HFFc6 (cell line): Measurements from ENCODE around the gene NSG2. TPM values are rescaled to one million over a fixed set of nuclear protein-coding genes. Genes with fewer than 3 reads are reported as not detected.

Experiments
- DNase-seq: peaks from one replicate; pipeline ENCODE4 v3.0.0-alpha.2; 2018
- H3K27ac Mint-ChIP-seq: 2 replicates; pipeline ENCODE4 v1.8.0; 2020; ENCODE audit warnings: mild to moderate bottlenecking, mixed read lengths
- H3K27me3 Mint-ChIP-seq: 2 replicates; pipeline ENCODE4 v1.8.0; 2021; ENCODE audit warnings: mild to moderate bottlenecking, moderate library complexity, mixed read lengths; ENCODE audit not compliant: insufficient read depth
- H3K36me3 Mint-ChIP-seq: 2 replicates; pipeline ENCODE4 v1.8.0; 2021; ENCODE audit warnings: low read depth, mixed read lengths
- H3K4me1 Mint-ChIP-seq: 2 replicates; pipeline ENCODE4 v1.8.0; 2020; ENCODE audit warnings: low read depth, mixed read lengths
- H3K4me3 Mint-ChIP-seq: 2 replicates; pipeline ENCODE4 v1.8.0; 2020; ENCODE audit warnings: mild to moderate bottlenecking, moderate library complexity, mixed read lengths
- H3K9me3 Mint-ChIP-seq: 2 replicates; pipeline ENCODE4 v1.8.0; 2020; ENCODE audit warnings: mild to moderate bottlenecking, mixed read lengths
- total RNA-seq, 6 experiments: library from RNA; stranded (reverse); fragmentation: NEBNext Ultra II Directional; extraction: Animal tissue kit (Norgen Biotek cat#: 25700); gene quantifications; 2 replicates in 1 of 6; 3 replicates in 5 of 6; pipeline ENCODE4 v1.2.3, GENCODE V29; 2021
- TF ChIP-seq, protein P1 (sequence below): fragments of 200-600 bp; sonication (generic); IDR thresholded peaks from 2 replicates; pipeline ENCODE4 v1.5.0; 2021; ENCODE audit warnings: antibody characterized with exemption, mild to moderate bottlenecking

The NSG2 gene
- total RNA-seq, 6 experiments from 2014 or later = not detected

DNA sequence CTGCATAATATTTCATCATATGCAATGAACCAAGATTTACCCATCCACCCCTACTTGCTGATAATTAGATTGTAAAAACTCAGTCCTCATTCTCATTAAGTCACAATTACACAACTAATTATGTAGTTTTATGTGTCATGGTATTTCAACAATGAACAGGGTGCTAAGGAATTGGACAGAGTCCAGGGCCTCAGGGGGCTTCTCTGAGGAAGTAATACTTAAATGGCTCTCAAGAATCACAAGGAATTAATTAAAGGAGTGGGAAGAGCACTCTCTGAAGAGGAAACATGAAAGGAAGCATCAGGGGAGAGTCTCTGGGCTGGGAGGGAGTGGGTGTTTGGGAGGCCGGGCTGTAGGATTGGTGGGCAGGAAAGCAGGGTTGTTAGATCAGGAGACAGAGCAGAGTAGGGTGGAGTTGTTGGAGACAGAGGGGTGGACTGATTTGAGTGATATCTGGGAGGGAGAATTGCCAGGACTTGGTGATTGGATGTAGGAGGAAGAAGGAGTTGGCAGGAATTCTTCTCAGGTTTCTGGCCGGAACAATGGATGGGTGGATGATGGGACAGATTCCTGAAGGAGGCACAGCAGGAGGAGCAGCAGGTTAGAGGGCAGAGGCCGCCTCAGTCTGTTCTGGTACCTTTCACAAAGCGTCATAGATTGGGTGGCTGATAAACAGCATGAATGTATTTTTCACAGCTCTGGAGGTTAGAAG, 23.0 kb upstream of the NSG2 start:
- peaks cover 7% of the 10 kb centered on the region; the same call in 1 of the 2 replicates for H3K9me3 Mint-ChIP-seq

DNA sequence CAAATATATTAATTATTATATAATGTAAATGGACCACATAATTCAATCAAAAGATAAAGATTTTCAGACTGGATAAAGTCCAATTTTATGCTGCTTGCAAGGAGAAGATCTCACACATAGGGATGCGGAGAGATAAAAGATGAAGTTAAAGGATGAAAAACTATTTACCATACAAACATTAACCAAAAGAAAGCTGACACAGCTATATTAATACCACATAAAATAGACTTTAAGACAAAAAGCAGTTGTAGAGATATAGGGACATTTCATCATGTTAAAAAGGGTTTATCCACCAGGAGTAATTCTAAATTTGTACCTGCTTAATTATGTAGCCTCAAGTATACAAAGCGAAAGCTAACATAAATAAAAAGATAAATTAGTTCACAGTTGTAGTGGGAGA, 15.2 kb upstream of the NSG2 start:
- DNase-seq = no peak
- H3K4me3 Mint-ChIP-seq = no peak overlapping the region
- H3K4me1 Mint-ChIP-seq = no peaks in the 10 kb centered on the region
- no peaks in the 10 kb centered on the region for H3K36me3 Mint-ChIP-seq
- TF ChIP-seq, protein P1, sequence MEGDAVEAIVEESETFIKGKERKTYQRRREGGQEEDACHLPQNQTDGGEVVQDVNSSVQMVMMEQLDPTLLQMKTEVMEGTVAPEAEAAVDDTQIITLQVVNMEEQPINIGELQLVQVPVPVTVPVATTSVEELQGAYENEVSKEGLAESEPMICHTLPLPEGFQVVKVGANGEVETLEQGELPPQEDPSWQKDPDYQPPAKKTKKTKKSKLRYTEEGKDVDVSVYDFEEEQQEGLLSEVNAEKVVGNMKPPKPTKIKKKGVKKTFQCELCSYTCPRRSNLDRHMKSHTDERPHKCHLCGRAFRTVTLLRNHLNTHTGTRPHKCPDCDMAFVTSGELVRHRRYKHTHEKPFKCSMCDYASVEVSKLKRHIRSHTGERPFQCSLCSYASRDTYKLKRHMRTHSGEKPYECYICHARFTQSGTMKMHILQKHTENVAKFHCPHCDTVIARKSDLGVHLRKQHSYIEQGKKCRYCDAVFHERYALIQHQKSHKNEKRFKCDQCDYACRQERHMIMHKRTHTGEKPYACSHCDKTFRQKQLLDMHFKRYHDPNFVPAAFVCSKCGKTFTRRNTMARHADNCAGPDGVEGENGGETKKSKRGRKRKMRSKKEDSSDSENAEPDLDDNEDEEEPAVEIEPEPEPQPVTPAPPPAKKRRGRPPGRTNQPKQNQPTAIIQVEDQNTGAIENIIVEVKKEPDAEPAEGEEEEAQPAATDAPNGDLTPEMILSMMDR = no peak
- no peaks in the 10 kb centered on the region for H3K27me3 Mint-ChIP-seq
- peaks cover 14% of the 10 kb centered on the region for H3K9me3 Mint-ChIP-seq
- no peak overlapping the region for H3K27ac Mint-ChIP-seq

More for the DNA sequence above, 23.0 kb upstream of the NSG2 start:
- no peak for DNase-seq
- Mint-ChIP-seq H3K4me3 (no peak overlapping the region), H3K27ac (no peak overlapping the region), H3K4me1 (peaks cover 5% of the 10 kb centered on the region; the same call in 1 of the 2 replicates), H3K27me3 (peaks cover 2% of the 10 kb centered on the region), H3K36me3 (no peaks in the 10 kb centered on the region)
- TF ChIP-seq, protein P1 = no peak

DNA sequence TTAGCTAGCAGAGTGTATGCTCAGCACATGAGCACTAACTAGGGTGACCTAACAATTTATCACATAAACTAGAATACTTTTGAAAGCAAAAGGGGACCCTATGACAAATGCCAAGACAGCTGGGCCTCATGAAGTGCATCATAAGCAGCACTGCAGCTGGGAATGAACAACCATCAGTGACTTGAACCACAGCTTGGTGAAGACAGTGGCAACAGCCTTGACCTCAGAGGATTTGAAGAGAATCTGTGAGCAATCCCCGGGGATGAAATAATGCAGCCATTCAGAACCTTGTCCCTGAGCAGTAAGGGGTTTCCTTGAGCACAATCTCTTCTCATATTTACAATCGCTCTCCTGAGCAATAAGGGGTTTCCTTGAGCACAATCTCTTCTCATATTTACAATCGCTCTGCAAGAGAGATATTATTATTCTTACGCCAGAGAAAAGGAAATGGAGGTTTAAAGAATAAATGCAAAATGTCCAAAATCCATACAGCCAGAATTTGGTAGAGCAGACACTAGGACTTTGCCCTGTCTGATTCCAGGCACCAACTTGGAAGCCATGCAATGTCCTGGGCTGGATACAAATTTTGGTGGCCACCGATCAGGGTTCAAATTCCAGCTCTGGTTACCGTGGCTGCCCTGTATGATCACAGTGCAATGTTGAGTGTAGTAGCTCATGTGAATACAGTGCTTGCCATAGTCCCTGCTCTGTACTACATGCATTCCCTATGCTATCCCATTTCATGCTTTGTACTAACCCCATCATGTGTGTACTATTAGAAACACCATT, 846 bp upstream of the NSG2 start:
- Mint-ChIP-seq H3K9me3 (peaks cover 31% of the 10 kb centered on the region), H3K27ac (no peak overlapping the region), H3K4me1 (no peaks in the 10 kb centered on the region), H3K27me3 (no peaks in the 10 kb centered on the region; the same call in 1 of the 2 replicates), H3K36me3 (no peaks in the 10 kb centered on the region; the same call in 1 of the 2 replicates), H3K4me3 (no peak overlapping the region)
- TF ChIP-seq, protein P1 = no peak
- DNase-seq = no peak

DNA sequence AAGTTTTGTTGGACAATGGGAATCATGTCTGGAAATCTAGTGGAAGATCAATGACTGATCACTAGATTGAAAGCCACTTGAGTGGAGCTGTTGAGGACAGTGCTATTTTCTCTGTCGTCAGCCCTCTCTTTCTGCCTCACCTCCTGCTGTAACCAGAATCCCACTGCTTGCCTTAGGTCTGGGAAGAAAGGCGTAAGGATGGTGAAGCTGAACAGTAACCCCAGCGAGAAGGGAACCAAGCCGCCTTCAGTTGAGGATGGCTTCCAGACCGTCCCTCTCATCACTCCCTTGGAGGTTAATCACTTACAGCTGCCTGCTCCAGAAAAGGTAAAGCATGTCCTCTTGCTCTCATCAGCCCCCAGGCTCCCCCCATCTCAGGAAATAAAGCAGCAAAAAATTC, 1.1 kb downstream of the NSG2 start:
- Mint-ChIP-seq H3K27me3 (no peaks in the 10 kb centered on the region; the same call in 1 of the 2 replicates), H3K9me3 (peaks cover 40% of the 10 kb centered on the region)

DNA sequence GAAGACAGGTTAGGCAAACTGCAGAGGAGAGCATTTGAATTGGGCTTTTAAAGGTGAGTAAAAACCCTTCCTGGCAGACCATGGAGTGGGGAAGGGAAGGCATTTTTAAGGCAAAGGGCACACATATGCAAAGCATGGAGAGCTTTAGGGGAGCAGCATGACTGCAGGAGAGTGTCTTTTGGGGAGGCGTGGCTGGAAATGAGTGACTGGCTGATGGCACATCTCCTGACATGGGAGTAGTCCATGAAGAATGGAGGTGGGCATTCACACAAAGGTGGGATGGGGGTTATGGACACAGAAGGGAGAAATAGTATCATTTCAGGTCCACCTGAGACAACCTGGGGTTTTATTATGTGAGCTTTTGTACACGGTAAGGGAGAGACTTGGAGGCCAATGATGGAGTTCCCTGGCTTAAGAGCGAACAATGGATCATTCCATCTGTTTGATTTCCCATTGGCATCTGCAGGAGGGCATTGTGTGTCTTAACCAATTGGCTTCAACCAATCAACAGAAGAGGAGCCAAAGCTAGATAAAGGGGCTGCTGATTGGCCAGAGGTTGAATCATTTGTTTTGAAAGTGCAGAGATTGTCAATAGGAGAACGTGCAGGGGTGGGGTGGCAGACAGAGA, 2.1 kb downstream of the NSG2 start:
- DNase-seq = no peak
- Mint-ChIP-seq H3K4me3 (no peak overlapping the region), H3K27me3 (no peaks in the 10 kb centered on the region; the same call in 1 of the 2 replicates), H3K27ac (no peak overlapping the region), H3K9me3 (peaks cover 48% of the 10 kb centered on the region), H3K36me3 (no peaks in the 10 kb centered on the region; the same call in 1 of the 2 replicates), H3K4me1 (no peaks in the 10 kb centered on the region)
- TF ChIP-seq, protein P1 = no peak

More for the DNA sequence above, 1.1 kb downstream of the NSG2 start:
- no peak overlapping the region for H3K4me3 Mint-ChIP-seq
- TF ChIP-seq, protein P1 = no peak
- no peaks in the 10 kb centered on the region for H3K4me1 Mint-ChIP-seq
- no peaks in the 10 kb centered on the region; the same call in 1 of the 2 replicates for H3K36me3 Mint-ChIP-seq
- H3K27ac Mint-ChIP-seq = no peak overlapping the region
- DNase-seq = no peak
